ENCODE measurements around the gene HDAC4.

The HDAC4 gene

DNA sequence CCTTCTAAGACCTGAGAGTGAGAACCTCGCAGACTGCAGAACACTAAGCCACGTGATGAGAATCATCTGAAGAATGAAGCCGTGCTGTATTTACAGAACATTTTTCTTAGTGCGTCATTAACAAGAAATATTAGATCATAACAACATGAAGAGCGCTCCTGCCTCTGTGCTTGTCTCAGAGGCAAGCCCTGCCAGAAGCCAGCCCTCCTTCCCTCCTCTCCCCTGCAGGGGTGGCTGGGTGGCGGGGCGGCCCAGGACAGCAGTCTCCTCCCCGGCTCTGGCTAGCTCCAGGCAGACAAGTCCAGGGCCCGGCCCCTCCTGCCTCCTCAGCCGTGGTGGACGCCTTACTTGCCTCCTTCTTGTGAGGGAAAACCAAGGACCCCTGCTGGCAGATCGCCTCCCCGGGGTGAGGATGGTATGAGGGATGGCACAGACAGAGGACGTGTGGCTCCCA lies 290.2 kb downstream of the HDAC4 start:
- no peak for DNase-seq

DNA sequence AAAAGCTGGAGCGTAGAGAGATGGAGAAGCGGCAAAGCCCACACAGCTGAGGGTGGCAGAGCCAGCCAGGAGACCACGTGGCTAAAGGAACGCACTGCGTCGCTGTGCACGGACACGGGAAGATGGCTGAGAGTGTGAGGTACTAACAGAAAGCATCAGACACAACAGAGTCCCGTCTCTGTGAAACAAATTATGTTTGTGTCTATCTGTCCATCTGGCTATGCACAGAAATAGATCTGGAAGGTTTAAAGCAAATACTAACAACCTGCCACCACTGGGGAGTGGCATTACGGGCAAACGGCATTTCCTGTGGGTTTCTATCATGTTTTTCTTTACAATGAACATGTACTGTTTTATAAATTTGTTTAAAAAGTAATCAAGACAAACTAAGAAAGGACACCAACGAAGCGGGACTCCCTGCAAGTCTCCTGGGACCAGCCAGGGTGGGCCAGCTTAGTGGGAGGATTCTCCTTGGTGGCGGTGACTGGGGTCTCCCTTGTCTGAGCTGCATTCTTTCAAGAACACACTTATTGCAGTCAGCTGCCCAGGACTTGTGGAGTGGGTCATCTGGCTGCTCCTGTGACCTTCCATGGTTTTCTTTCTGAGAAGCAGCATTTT lies 290.8 kb downstream of the HDAC4 start:
- no peak for DNase-seq

- DNase-seq, result no peak
Observed at GRCh38 chr2:239109041-239109927, 291.5 kb downstream of the HDAC4 start.

DNA sequence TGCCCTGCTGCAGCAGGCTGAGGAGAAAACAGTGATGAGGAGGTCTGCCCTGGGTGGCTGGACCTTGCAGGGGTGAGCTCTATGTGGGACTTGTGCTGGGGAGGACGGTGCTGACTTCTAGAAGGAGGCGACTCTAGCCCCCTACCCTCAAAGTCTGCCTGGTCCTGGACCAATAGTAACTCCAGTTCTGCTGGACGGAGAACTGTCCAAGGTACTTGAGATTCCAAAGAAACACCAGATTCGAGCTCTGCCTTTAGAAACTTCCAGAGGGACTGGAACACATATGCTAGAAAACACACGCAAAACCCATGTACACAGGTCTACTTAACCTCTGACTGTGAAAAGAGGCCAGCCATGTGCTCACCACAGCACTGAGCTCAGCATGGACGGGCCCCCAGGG lies 292.4 kb downstream of the HDAC4 start:
- DNase-seq, result no peak

GRCh38 chr2:239107936-239108335 lies 292.9 kb downstream of the HDAC4 start:
- DNase-seq, result no peak

GRCh38 chr2:239106966-239107365 lies 293.9 kb downstream of the HDAC4 start:
- DNase-seq, result no peak

GRCh38 chr2:239106314-239106908 lies 294.4 kb downstream of the HDAC4 start:
- DNase-seq, result no peak

DNA sequence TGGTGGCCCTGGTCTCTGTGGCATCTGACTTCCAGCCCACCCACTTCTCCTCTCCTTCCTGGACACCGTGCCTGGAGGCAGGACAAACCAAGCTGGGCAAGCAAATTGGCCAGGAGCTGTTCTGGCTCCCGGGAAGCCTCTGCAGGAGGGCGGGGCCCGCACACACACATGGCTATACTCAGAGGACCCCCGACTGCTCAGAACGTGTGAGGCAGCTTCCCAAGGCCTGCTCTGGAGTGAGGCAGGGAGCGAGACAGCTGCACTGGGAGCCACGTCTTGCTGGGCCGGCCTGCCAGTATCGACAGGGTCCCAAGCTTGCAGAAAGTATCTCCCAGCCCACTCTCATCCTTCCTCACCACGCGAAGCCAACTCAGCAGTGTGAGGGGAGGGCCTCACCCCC lies 295.6 kb downstream of the HDAC4 start:
- DNase-seq, result no peak

GRCh38 chr2:239104800-239105199 lies 296.0 kb downstream of the HDAC4 start:
- no peak for DNase-seq

- no peak for DNase-seq
Observed at GRCh38 chr2:239103125-239104098, 297.4 kb downstream of the HDAC4 start.

DNA sequence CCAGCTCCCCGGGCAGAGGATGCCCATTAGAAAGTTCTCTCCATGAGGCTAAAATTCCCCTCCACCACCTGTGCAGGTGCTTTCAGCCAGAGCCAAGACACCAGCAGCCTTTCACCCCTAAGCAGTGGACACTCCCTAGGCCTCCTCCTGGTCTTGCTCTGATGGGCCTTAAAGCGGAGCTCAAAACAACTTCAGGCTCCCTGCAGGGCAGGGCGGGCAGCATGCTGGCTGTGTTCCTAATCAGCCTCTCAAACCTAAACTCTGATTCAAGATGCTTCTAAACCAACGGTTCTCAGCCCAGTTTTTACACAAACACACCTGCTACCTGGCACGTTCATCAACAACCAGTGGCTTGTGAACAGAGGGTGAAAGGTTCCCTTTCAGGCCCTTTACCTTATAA lies 298.6 kb downstream of the HDAC4 start:
- no peak for DNase-seq

DNA sequence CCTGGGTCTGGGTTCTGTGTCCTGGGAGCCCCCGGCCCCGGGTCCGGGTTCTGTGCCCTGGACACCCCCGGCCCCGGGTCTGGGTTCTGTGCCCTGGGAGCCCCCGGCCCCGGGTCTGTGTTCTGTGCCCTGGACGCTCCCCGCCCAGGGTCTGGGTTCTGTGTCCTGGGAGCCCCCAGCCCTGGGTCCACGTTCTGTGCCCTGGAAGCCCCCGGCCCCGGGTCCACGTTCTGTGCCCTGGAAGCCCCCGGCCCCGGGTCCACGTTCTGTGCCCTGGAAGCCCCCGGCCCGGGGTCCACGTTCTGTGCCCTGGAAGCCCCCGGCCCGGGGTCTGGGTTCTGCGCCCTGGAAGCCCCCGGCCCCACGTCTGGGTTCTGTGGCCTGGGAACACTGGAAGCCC lies 299.0 kb downstream of the HDAC4 start:
- DNase-seq, result no peak

- DNase-seq, result no peak
Observed at GRCh38 chr2:239101071-239101470, 299.7 kb downstream of the HDAC4 start.

GRCh38 chr2:239099474-239099873 lies 301.3 kb downstream of the HDAC4 start:
- no peak for DNase-seq

GRCh38 chr2:239098288-239098970 lies 302.4 kb downstream of the HDAC4 start:
- DNase-seq, result no peak

DNA sequence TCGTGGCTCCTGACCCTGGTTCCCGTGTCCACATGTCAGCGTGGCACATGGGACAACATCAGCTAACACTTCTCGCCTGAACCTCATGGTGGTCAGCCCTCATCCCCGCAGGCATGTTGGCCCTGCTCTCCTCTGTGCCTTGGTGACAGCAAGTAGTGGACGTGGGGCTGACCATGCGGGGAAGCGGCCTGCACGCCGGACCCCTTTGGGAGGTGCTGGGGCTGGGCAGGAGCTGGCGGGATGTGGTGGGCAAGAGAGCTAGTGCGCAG lies 303.5 kb downstream of the HDAC4 start:
- no peak for DNase-seq

- DNase-seq, result no peak
Observed at GRCh38 chr2:239096676-239097427, 304.0 kb downstream of the HDAC4 start.

DNA sequence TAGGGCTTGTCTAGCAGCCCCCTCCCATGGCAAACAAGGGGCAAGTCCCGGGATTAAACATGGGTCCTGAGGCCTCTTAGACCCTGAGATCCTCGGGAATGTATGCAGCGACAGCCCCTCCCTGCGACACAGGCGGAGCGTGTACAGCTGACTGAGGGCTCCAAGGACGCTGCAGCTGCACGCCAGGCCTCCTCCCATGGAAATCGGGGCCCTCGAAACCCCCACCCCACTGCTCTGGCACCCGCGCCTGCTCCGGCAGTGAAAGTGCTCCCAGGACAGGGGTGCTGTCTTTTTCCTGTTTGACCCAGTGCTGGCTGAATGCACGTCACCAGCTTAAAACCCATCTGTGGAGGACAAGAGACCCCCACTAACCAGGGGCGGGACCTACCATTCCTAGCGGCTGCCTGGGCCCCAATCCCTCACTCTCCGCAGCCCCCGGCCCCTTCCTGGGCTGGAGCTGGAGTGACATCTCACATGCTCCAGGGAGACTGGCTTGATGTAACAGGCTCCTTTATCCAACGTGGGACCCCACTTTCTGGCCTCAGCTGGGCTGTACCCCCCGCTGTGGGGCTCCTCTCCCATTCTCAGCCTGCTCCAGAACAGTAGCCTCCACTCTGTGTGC lies 305.2 kb downstream of the HDAC4 start:
- no peak for DNase-seq

DNA sequence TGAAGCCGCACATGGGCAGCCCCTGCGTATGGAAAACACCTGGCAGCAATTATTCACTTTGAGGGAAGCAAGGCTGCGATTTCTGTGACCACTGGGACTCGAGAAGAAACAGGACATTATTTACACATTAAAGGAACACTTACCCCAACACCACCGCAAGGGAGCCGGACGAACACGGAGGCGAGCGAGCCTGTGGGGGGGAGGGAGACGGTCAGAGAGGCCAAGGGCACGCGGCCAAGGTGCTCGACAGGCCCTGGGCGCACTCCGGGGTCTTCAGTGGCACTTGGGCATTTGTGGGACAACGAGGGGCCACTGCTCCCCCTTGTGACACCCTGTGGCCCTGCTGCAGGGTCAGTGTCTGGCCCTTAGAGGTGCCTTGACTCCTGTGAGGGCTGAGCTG lies 306.0 kb downstream of the HDAC4 start:
- DNase-seq, result no peak

- no peak for DNase-seq
Observed at GRCh38 chr2:239093952-239094351, 306.9 kb downstream of the HDAC4 start.

- DNase-seq, result no peak
Observed at GRCh38 chr2:239093542-239093941, 307.3 kb downstream of the HDAC4 start.

Measured in cerebellar nuclear complex (tissue), 1 donor.